Liver (tissue), 9 donors: ENCODE results near the gene SEMA3E. TPM values are rescaled to one million over a fixed set of nuclear protein-coding genes. Genes with fewer than 3 reads are reported as not detected.
"Not testable (repeated sequence)": the region's sequence is repeated elsewhere in the genome, so short reads cannot be mapped to it uniquely, and the experiment has no call there.

Source experiments
- DNase-seq: peaks from one replicate; pipeline ENCODE4 v3.0.0-alpha.2; 2017; ENCODE audit warnings: low spot score
- H3K27ac ChIP-seq, 2 donors: one replicate each; pipeline ENCODE4 v1.7.0; 2013; ENCODE audit warnings: inconsistent platforms in 2 of 2, low read length in 2 of 2, control low read depth in 1 of 2, low read depth in 1 of 2, mild to moderate bottlenecking in 1 of 2
- H3K27me3 ChIP-seq, 4 donors: one replicate each; pipeline versions ENCODE4 v1.6.1 to v1.7.0; 2013; ENCODE audit warnings: low read length in 3 of 4, inconsistent platforms in 1 of 4, mild to moderate bottlenecking in 1 of 4, moderate library complexity in 1 of 4; ENCODE audit not compliant: control insufficient read depth in 4 of 4, insufficient read depth in 4 of 4
- H3K36me3 ChIP-seq, 4 donors: one replicate each; pipeline versions ENCODE4 v1.6.1 to v1.7.0; 2013; ENCODE audit warnings: low read length in 3 of 4, mild to moderate bottlenecking in 3 of 4, low read depth in 1 of 4, moderate library complexity in 1 of 4; ENCODE audit not compliant: control insufficient read depth in 4 of 4, insufficient read depth in 3 of 4
- H3K4me1 ChIP-seq, 4 donors: one replicate each; pipeline versions ENCODE4 v1.6.1 to v1.7.0; 2013; ENCODE audit warnings: low read length in 3 of 4, mild to moderate bottlenecking in 3 of 4, moderate library complexity in 1 of 4; ENCODE audit not compliant: control insufficient read depth in 4 of 4, insufficient read depth in 4 of 4
- H3K4me3 ChIP-seq, 3 donors: one replicate each; pipeline versions ENCODE4 v1.6.1 to v1.7.0; 2013; ENCODE audit warnings: low read length in 3 of 3, control low read depth in 1 of 3, low read depth in 1 of 3, mild to moderate bottlenecking in 1 of 3
- H3K9ac ChIP-seq, 2 donors: one replicate each; pipeline ENCODE4 v1.7.0; 2013; ENCODE audit warnings: low read length in 2 of 2, mild to moderate bottlenecking in 2 of 2, moderate library complexity in 2 of 2, control low read depth in 1 of 2, low read depth in 1 of 2
- H3K9me3 ChIP-seq, 4 donors: one replicate each; pipeline versions ENCODE4 v1.6.1 to v1.7.0; 2013; ENCODE audit warnings: low read length in 3 of 4; ENCODE audit not compliant: control insufficient read depth in 4 of 4
- EGR1 ChIP-seq, 2 donors: IDR thresholded peaks; 2 replicates each; pipeline ENCODE4 v1.6.1; 2016 to 2018; ENCODE audit warnings: antibody characterized with exemption in 2 of 2, low read depth in 2 of 2
- FOXA1 ChIP-seq: IDR thresholded peaks from 2 replicates; pipeline ENCODE4 v1.6.1; 2016; ENCODE audit warnings: antibody characterized with exemption
- FOXA2 ChIP-seq: IDR thresholded peaks from 2 replicates; pipeline ENCODE4 v1.6.1; 2016; ENCODE audit warnings: antibody characterized with exemption
- GABPA ChIP-seq, 2 donors: IDR thresholded peaks in 1 of 2; conservative IDR thresholded peaks in 1 of 2; 2 replicates each; pipeline ENCODE4 v1.6.1; 2016; ENCODE audit warnings: antibody characterized with exemption in 2 of 2, mild to moderate bottlenecking in 1 of 2, moderate library complexity in 1 of 2
- HNF4A ChIP-seq, 2 donors: conservative IDR thresholded peaks; 2 replicates each; pipeline ENCODE4 v1.6.1; 2016; ENCODE audit warnings: antibody characterized with exemption in 2 of 2, mild to moderate bottlenecking in 2 of 2
- HNF4G ChIP-seq: IDR thresholded peaks from 2 replicates; pipeline ENCODE4 v1.6.1; 2016; ENCODE audit warnings: antibody characterized with exemption
- JUND ChIP-seq, 2 donors: IDR thresholded peaks; 2 replicates each; pipeline ENCODE4 v1.6.1; 2016; ENCODE audit warnings: antibody characterized with exemption in 2 of 2
- NR2F2 ChIP-seq: IDR thresholded peaks from 2 replicates; pipeline ENCODE4 v1.6.1; 2016; ENCODE audit warnings: antibody characterized with exemption
- RAD21 ChIP-seq, 2 donors: IDR thresholded peaks; 2 replicates each; pipeline ENCODE4 v1.6.1; 2016; ENCODE audit warnings: antibody characterized with exemption in 2 of 2, mild to moderate bottlenecking in 2 of 2
- RXRA ChIP-seq, 2 donors: IDR thresholded peaks; 2 replicates each; pipeline ENCODE4 v1.6.1; 2017 to 2018; ENCODE audit warnings: antibody characterized with exemption in 2 of 2, mild to moderate bottlenecking in 1 of 2
- SP1 ChIP-seq: IDR thresholded peaks from 2 replicates; pipeline ENCODE4 v1.6.1; 2018; ENCODE audit warnings: antibody characterized with exemption, mild to moderate bottlenecking
- TAF1 ChIP-seq: conservative IDR thresholded peaks from 2 replicates; pipeline ENCODE4 v1.6.1; 2016; ENCODE audit warnings: antibody characterized with exemption, mild to moderate bottlenecking
- YY1 ChIP-seq: IDR thresholded peaks from 2 replicates; pipeline ENCODE4 v1.6.1; 2016; ENCODE audit warnings: antibody characterized with exemption, mild to moderate bottlenecking
- WGBS: extraction: QIAGEN DNeasy Blood & Tissue Kit; methylation state at CpG from one replicate; pipeline ENCODE4 v1.1.7; 2013; 5-methylcytosine and 5-hydroxymethylcytosine counted together
- polyA plus RNA-seq, 2 donors: library from polyadenylated mRNA; stranded (reverse) in 1 of 2; unstranded in 1 of 2; fragments of 200-250 nt in 1 of 2; fragments of >200 nt in 1 of 2; fragmentation: Nextera tagmentation in 1 of 2; extraction: Ambion mirVana in 1 of 2; gene quantifications; one replicate each; pipeline versions ENCODE4 v1.2.1 to v1.2.3, GENCODE V29; 2013 to 2015
- total RNA-seq, 2 donors: library from RNA; depleted of rRNA; stranded (reverse); fragments of >200 nt; gene quantifications; one replicate each; pipeline ENCODE4 v1.2.3, GENCODE V29; 2014
- TF ChIP-seq, protein P1 (sequence below): IDR thresholded peaks from 2 replicates; pipeline ENCODE4 v1.6.1; 2016; ENCODE audit warnings: antibody characterized with exemption
- TF ChIP-seq, protein P2 (sequence below): fragments of 150-350 bp; IDR thresholded peaks from 2 replicates; pipeline ENCODE4 v1.5.1; 2017; ENCODE audit warnings: improper control_type of control experiment, low read depth, low read length; ENCODE audit not compliant: missing input control
- TF ChIP-seq, protein P3 (sequence below): IDR thresholded peaks from 2 replicates; pipeline ENCODE4 v1.6.1; 2016; ENCODE audit warnings: antibody characterized with exemption
- TF ChIP-seq, protein P4 (sequence below): IDR thresholded peaks from 2 replicates; pipeline ENCODE4 v1.6.1; 2016; ENCODE audit warnings: antibody characterized with exemption, mild to moderate bottlenecking
- TF ChIP-seq, protein P5 (sequence below): IDR thresholded peaks from 2 replicates; pipeline ENCODE4 v1.6.1; 2016; ENCODE audit warnings: antibody characterized with exemption
- donor health status: healthy.
- donor health status: healthy.
- donor health status: healthy.
- donor health status: healthy.
- donor health status: healthy.

The SEMA3E gene
- total and polyA plus RNA-seq, 4 donors = 0.20 to 1.2 (median 0.59) TPM; not detected in 1

DNA sequence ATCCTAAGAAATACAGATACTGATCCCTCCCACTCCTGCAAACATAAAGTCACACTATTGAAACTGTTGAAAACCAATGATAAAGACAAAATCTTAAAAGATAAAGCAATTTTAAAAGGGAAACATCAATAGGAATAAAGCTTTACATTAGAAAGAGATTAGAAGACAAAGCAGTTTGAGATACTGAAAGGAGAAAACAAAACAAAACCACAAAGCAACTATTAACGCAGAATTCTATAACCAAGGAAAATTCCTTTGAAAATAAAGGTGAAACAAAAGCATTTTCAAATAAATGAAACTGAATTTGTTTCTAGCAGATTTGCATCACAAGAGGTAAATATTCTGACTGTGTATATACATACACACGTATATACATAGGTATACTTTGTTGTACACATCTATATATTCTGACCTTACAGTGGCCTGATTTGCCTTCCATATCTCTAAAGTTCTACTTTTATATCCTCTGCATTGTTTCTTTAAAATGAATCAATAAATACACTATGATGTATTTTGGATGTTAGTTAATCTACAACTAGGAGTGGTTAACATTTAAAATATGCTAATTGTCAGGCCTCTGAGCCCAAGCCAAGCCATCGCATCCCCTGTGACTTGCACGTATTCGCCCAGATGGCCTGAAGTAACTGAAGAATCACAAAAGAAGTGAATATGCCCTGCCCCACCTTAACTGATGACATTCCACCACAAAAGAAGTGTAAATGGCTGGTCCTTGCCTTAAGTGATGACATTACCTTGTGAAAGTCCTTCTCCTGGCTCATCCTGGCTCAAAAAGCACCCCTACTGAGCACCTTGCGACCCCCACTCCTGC, 189.6 kb downstream of the SEMA3E start:
- not testable (repeated sequence) for H3K27ac ChIP-seq, H3K27me3 ChIP-seq, H3K36me3 ChIP-seq, H3K4me1 ChIP-seq, H3K4me3 ChIP-seq, DNase-seq, H3K9ac ChIP-seq, H3K9me3 ChIP-seq
- WGBS = 74% methylated on average over 6 of the region's 6 CpGs

DNA sequence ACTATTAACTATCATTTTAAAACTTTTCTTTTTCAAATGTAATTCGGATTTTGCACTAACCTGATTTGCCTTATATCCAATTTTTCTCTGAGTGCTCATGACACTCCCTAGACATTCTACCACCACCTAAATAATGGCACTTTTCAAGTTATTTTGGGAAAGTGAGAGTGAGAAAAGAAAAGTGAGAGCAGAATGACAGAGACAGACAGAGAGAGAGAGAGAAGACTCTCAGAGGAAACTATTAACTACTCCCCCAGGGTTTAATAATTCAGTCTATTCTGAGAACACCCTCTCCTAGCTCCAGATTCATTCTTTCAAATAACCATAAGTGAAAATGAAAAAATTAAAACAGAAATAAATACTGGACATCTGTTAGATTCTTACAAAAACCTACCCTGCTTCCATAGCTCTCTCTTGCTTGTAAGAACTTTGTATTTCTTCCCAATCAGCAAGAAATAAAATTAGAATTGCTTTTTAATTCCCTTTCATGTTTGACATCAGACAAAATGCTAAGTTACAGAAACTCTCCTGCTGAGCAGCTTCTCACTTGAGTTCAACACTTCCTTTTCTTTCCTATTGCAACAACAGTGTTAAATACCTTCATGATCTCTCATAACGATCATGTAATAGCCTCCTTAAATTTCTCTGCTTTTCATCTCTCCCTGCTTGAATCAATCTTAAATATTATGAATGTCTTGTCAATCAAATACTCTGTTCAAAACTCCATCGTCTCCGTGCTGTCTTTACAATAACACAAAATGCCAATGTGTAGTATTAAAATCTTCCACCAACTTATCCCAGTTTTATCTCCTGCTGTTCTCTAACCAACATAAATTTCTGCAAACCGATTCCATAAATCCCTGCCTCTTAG, 191.7 kb downstream of the SEMA3E start:
- H3K4me1 ChIP-seq = no peaks in the 10 kb centered on the region
- no peaks in the 10 kb centered on the region for H3K27me3 ChIP-seq
- H3K36me3 ChIP-seq = no peaks in the 10 kb centered on the region
- H3K9me3 ChIP-seq = no peaks in the 10 kb centered on the region
- H3K4me3 ChIP-seq = no peak overlapping the region
- H3K9ac ChIP-seq = no peak overlapping the region
- DNase-seq = no peak
- no peak overlapping the region for H3K27ac ChIP-seq
- no peak for TF ChIP-seq TAF1
- no peak for TF ChIP-seq HNF4A (conservative IDR thresholded peaks at IDR 0.05)
- TF ChIP-seq FOXA1 = no peak
- no peak for TF ChIP-seq RXRA (IDR thresholded peaks at IDR 0.05)
- TF ChIP-seq HNF4G = no peak
- TF ChIP-seq EGR1 (IDR thresholded peaks at IDR 0.05; ENCODE audit: low read depth in 2 of 2) = no peak
- TF ChIP-seq SP1 = no peak
- TF ChIP-seq, protein P1, sequence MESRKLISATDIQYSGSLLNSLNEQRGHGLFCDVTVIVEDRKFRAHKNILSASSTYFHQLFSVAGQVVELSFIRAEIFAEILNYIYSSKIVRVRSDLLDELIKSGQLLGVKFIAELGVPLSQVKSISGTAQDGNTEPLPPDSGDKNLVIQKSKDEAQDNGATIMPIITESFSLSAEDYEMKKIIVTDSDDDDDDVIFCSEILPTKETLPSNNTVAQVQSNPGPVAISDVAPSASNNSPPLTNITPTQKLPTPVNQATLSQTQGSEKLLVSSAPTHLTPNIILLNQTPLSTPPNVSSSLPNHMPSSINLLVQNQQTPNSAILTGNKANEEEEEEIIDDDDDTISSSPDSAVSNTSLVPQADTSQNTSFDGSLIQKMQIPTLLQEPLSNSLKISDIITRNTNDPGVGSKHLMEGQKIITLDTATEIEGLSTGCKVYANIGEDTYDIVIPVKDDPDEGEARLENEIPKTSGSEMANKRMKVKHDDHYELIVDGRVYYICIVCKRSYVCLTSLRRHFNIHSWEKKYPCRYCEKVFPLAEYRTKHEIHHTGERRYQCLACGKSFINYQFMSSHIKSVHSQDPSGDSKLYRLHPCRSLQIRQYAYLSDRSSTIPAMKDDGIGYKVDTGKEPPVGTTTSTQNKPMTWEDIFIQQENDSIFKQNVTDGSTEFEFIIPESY = no peak
- no peak for TF ChIP-seq NR2F2
- TF ChIP-seq, protein P2, sequence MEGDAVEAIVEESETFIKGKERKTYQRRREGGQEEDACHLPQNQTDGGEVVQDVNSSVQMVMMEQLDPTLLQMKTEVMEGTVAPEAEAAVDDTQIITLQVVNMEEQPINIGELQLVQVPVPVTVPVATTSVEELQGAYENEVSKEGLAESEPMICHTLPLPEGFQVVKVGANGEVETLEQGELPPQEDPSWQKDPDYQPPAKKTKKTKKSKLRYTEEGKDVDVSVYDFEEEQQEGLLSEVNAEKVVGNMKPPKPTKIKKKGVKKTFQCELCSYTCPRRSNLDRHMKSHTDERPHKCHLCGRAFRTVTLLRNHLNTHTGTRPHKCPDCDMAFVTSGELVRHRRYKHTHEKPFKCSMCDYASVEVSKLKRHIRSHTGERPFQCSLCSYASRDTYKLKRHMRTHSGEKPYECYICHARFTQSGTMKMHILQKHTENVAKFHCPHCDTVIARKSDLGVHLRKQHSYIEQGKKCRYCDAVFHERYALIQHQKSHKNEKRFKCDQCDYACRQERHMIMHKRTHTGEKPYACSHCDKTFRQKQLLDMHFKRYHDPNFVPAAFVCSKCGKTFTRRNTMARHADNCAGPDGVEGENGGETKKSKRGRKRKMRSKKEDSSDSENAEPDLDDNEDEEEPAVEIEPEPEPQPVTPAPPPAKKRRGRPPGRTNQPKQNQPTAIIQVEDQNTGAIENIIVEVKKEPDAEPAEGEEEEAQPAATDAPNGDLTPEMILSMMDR = no peak
- TF ChIP-seq JUND (IDR thresholded peaks at IDR 0.05) = no peak
- TF ChIP-seq, protein P3, sequence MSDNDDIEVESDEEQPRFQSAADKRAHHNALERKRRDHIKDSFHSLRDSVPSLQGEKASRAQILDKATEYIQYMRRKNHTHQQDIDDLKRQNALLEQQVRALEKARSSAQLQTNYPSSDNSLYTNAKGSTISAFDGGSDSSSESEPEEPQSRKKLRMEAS = no peak
- TF ChIP-seq, protein P4, sequence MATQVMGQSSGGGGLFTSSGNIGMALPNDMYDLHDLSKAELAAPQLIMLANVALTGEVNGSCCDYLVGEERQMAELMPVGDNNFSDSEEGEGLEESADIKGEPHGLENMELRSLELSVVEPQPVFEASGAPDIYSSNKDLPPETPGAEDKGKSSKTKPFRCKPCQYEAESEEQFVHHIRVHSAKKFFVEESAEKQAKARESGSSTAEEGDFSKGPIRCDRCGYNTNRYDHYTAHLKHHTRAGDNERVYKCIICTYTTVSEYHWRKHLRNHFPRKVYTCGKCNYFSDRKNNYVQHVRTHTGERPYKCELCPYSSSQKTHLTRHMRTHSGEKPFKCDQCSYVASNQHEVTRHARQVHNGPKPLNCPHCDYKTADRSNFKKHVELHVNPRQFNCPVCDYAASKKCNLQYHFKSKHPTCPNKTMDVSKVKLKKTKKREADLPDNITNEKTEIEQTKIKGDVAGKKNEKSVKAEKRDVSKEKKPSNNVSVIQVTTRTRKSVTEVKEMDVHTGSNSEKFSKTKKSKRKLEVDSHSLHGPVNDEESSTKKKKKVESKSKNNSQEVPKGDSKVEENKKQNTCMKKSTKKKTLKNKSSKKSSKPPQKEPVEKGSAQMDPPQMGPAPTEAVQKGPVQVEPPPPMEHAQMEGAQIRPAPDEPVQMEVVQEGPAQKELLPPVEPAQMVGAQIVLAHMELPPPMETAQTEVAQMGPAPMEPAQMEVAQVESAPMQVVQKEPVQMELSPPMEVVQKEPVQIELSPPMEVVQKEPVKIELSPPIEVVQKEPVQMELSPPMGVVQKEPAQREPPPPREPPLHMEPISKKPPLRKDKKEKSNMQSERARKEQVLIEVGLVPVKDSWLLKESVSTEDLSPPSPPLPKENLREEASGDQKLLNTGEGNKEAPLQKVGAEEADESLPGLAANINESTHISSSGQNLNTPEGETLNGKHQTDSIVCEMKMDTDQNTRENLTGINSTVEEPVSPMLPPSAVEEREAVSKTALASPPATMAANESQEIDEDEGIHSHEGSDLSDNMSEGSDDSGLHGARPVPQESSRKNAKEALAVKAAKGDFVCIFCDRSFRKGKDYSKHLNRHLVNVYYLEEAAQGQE = no peak
- TF ChIP-seq RAD21 (IDR thresholded peaks at IDR 0.05) = no peak
- TF ChIP-seq YY1 = no peak
- TF ChIP-seq GABPA (IDR thresholded peaks at IDR 0.05 in 1 of 2, conservative IDR thresholded peaks at IDR 0.05 in 1 of 2) = no peak
- TF ChIP-seq, protein P5, sequence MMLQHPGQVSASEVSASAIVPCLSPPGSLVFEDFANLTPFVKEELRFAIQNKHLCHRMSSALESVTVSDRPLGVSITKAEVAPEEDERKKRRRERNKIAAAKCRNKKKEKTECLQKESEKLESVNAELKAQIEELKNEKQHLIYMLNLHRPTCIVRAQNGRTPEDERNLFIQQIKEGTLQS = no peak
- TF ChIP-seq FOXA2 = no peak
- 55% methylated on average over 5 of the region's 5 CpGs for WGBS
